ENCODE data around the gene C7orf25.

GRCh38 chr7:42914009-42914408, 2.1 kb upstream of the C7orf25 start:
- no peak for TF ChIP-seq REST (tag by site-specific recombination; IDR thresholded peaks at IDR 0.05)
- TF ChIP-seq, protein P1, sequence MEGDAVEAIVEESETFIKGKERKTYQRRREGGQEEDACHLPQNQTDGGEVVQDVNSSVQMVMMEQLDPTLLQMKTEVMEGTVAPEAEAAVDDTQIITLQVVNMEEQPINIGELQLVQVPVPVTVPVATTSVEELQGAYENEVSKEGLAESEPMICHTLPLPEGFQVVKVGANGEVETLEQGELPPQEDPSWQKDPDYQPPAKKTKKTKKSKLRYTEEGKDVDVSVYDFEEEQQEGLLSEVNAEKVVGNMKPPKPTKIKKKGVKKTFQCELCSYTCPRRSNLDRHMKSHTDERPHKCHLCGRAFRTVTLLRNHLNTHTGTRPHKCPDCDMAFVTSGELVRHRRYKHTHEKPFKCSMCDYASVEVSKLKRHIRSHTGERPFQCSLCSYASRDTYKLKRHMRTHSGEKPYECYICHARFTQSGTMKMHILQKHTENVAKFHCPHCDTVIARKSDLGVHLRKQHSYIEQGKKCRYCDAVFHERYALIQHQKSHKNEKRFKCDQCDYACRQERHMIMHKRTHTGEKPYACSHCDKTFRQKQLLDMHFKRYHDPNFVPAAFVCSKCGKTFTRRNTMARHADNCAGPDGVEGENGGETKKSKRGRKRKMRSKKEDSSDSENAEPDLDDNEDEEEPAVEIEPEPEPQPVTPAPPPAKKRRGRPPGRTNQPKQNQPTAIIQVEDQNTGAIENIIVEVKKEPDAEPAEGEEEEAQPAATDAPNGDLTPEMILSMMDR (tag by site-specific recombination; IDR thresholded peaks at IDR 0.05): no peak
- no peak for TF ChIP-seq BCL11A (tag by site-specific recombination; IDR thresholded peaks at IDR 0.05; ENCODE audit: low read depth)
- no peak for TF ChIP-seq TRIM28 (IDR thresholded peaks at IDR 0.05; ENCODE audit: borderline replicate concordance, low read length)
- TF ChIP-seq, protein P2, sequence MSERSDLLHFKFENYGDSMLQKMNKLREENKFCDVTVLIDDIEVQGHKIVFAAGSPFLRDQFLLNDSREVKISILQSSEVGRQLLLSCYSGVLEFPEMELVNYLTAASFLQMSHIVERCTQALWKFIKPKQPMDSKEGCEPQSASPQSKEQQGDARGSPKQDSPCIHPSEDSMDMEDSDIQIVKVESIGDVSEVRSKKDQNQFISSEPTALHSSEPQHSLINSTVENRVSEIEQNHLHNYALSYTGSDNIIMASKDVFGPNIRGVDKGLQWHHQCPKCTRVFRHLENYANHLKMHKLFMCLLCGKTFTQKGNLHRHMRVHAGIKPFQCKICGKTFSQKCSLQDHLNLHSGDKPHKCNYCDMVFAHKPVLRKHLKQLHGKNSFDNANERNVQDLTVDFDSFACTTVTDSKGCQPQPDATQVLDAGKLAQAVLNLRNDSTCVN (tag by site-specific recombination; optimal IDR thresholded peaks at IDR 0.05): no peak
- no peak for TF ChIP-seq ZNF133 (tag by site-specific recombination; IDR thresholded peaks at IDR 0.05)
- no peak for TF ChIP-seq ZNF423 (tag by site-specific recombination; IDR thresholded peaks at IDR 0.05)
- no peak for TF ChIP-seq HOXD13 (CRISPR knock-in tag; IDR thresholded peaks at IDR 0.05; ENCODE audit: borderline replicate concordance)
- no peak for TF ChIP-seq ZEB2 (tag by site-specific recombination; IDR thresholded peaks at IDR 0.05)
- TF ChIP-seq HOXA7 (CRISPR knock-in tag; IDR thresholded peaks at IDR 0.05; ENCODE audit: borderline replicate concordance): no peak
